Spleen (tissue), 7 donors: ENCODE data around the gene L1CAM.

Experiments used
- POLR2AphosphoS5 ChIP-seq, 3 donors: sonication (generic); formaldehyde crosslinking; IDR thresholded peaks; one replicate each; pipeline ENCODE4 v1.5.1; 2017; ENCODE audit warnings: antibody characterized with exemption in 3 of 3
- TF ChIP-seq, protein P1 (sequence below), 11 experiments: fragments of 200-600 bp in 7 of 11; fragments of 450-650 bp in 4 of 11; sonication (generic) in 4 of 11; IDR thresholded peaks in 8 of 11; conservative IDR thresholded peaks in 3 of 11; 1 replicate in 7 of 11; 2 replicates in 4 of 11; pipeline versions ENCODE4 v1.4.0 to v1.8.0; 2016 to 2021; ENCODE audit warnings: antibody characterized with exemption in 11 of 11, inconsistent platforms in 4 of 11, mild to moderate bottlenecking in 1 of 11
- donor health status: DM: no; HTN: no; CAD: no; lungs with moderate emphysema.
- donor health status: DM: no; HTN: no; CAD: no.
- donor health status: DM: no; HTN: no; CAD: no.

DNA sequence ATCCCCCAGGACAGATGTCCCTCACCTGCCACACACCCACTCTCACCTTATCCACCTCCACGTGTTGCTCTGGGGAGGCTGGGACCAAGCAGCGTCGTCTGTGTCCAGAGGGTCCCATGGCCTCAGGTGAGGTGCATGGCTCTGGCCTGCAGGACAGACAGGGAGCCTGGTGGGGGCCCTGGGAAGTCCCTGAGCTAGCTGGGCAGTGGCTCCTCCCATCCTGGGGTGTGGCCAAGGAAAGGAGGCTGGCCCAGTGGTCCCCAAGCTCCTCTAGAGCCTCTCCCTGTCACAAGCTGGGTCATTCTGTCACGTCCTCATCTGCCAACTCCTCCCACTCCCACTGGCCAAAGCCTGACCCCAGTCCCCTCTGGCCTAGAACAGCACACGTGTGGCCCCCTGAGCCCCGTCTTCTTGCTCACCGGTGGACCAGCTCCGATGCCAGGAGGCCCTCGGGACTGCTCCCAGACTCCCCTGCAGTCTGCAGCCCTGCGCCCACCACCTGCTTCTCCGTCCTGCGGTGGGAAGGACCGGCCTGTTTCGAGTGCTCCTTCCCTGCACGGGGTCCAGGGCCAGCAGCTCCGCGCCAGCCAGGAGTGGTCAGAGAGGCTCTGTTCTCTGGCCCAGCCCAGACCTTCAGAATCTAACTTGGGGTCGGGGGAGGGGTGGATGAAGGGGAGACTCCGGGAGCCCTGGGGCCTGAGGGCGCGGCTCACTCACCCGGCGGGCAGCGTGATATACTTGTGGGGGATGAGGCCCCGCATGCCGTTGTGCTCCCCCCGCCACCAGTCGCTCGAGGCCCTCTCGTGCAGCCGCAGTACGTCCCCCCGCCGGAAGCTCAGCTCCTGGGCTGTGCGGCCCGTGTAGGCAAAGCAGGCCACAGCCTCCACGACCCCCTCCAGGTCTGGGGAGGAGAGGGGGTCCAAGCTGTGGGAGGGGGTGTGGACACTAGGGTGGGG, 23.3 kb upstream of the L1CAM start:
- TF ChIP-seq, protein P1, sequence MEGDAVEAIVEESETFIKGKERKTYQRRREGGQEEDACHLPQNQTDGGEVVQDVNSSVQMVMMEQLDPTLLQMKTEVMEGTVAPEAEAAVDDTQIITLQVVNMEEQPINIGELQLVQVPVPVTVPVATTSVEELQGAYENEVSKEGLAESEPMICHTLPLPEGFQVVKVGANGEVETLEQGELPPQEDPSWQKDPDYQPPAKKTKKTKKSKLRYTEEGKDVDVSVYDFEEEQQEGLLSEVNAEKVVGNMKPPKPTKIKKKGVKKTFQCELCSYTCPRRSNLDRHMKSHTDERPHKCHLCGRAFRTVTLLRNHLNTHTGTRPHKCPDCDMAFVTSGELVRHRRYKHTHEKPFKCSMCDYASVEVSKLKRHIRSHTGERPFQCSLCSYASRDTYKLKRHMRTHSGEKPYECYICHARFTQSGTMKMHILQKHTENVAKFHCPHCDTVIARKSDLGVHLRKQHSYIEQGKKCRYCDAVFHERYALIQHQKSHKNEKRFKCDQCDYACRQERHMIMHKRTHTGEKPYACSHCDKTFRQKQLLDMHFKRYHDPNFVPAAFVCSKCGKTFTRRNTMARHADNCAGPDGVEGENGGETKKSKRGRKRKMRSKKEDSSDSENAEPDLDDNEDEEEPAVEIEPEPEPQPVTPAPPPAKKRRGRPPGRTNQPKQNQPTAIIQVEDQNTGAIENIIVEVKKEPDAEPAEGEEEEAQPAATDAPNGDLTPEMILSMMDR (IDR thresholded peaks at IDR 0.05 in 8 of 11, conservative IDR thresholded peaks at IDR 0.05 in 3 of 11): no peak
- peak in 1 of 3 donors; percentile 26 for TF ChIP-seq POLR2AphosphoS5 (IDR thresholded peaks at IDR 0.05)
